Measurements from ENCODE around the gene SFT2D2.
"Not testable (repeated sequence)": the region's sequence is repeated elsewhere in the genome, so short reads cannot be mapped to it uniquely, and the experiment has no call there.

The SFT2D2 gene

GRCh38 chr1:168225476-168226190 is at the start of gene SFT2D2:
Gene SFT2D2 (plus strand): TSS chr1:168226004. CDS start chr1:168226080, 76 bp downstream.
- no peak for FAIRE-seq

- FAIRE-seq = no peak
These were observed 47.6 kb upstream of the SFT2D2 start for GRCh38 chr1:168178227-168178637.

- FAIRE-seq = peak; percentile 98
These were observed 47.0 kb upstream of the SFT2D2 start, which contains the start of gene TIPRL for GRCh38 chr1:168178638-168179437. Gene TIPRL (plus strand): TSS chr1:168178962. CDS start chr1:168179078, 116 bp downstream.

GRCh38 chr1:168179438-168180147 is 46.2 kb upstream of the SFT2D2 start:
- no peak for FAIRE-seq

- FAIRE-seq = no peak
These were observed 45.7 kb upstream of the SFT2D2 start for GRCh38 chr1:168180148-168180524.

- FAIRE-seq = not testable (repeated sequence)
These were observed 44.6 kb upstream of the SFT2D2 start for GRCh38 chr1:168181063-168181720.

- FAIRE-seq = no peak
These were observed 38.6 kb upstream of the SFT2D2 start for GRCh38 chr1:168187177-168187576.

GRCh38 chr1:168190403-168190802 is 35.4 kb upstream of the SFT2D2 start:
- FAIRE-seq = peak; percentile 4

- FAIRE-seq = no peak
These were observed 30.3 kb upstream of the SFT2D2 start for GRCh38 chr1:168195199-168196135.

GRCh38 chr1:168199056-168199455 is 26.7 kb upstream of the SFT2D2 start:
- no peak for FAIRE-seq

GRCh38 chr1:168202941-168203654 is 22.7 kb upstream of the SFT2D2 start:
- no peak for FAIRE-seq

- no peak for FAIRE-seq
These were observed 19.7 kb upstream of the SFT2D2 start for GRCh38 chr1:168206111-168206510.

GRCh38 chr1:168207673-168208072 is 18.1 kb upstream of the SFT2D2 start:
- FAIRE-seq = not testable (repeated sequence)

- no peak for FAIRE-seq
These were observed 15.5 kb upstream of the SFT2D2 start for GRCh38 chr1:168210312-168210711.

- no peak for FAIRE-seq
These were observed 12.5 kb upstream of the SFT2D2 start for GRCh38 chr1:168213349-168213748.

GRCh38 chr1:168216171-168216570 is 9.6 kb upstream of the SFT2D2 start:
- no peak for FAIRE-seq

GRCh38 chr1:168217664-168218063 is 8.1 kb upstream of the SFT2D2 start:
- no peak for FAIRE-seq

GRCh38 chr1:168218658-168219057 is 7.1 kb upstream of the SFT2D2 start:
- no peak for FAIRE-seq

GRCh38 chr1:168220470-168220871 is 5.3 kb upstream of the SFT2D2 start:
- FAIRE-seq = no peak

- FAIRE-seq = no peak
These were observed 4.5 kb upstream of the SFT2D2 start for GRCh38 chr1:168221275-168221674.

- FAIRE-seq = no peak
These were observed 2.5 kb upstream of the SFT2D2 start for GRCh38 chr1:168223261-168223660.

All from endometrium (tissue), 2 donors.